Spleen (tissue), 11 donors: Measurements from ENCODE around the gene LCLAT1. TPM values are rescaled to one million over a fixed set of nuclear protein-coding genes. Genes with fewer than 3 reads are reported as not detected.

Experiments
- DNase-seq: peaks from one replicate; pipeline ENCODE4 v3.0.0-alpha.2; 2020
- H3K27ac ChIP-seq, 8 donors: fragments of 200-600 bp; sonication (generic) in 7 of 8; 1 replicate in 4 of 8; 2 replicates in 4 of 8; pipeline versions ENCODE4 v1.5.0 to v1.8.0; 2016 to 2021; ENCODE audit warnings: inconsistent platforms in 4 of 8, mild to moderate bottlenecking in 4 of 8, moderate library complexity in 1 of 8
- H3K27me3 ChIP-seq, 7 donors: fragments of 200-600 bp; sonication (generic) in 6 of 7; replicated peaks in 1 of 7; 1 replicate in 4 of 7; 2 replicates in 3 of 7; pipeline versions ENCODE4 v1.5.0 to v1.8.0; 2016 to 2021; ENCODE audit warnings: inconsistent platforms in 3 of 7, mild to moderate bottlenecking in 1 of 7
- H3K36me3 ChIP-seq, 6 donors: fragments of 200-600 bp; sonication (generic) in 5 of 6; 1 replicate in 4 of 6; 2 replicates in 2 of 6; pipeline versions ENCODE4 v1.5.0 to v1.8.0; 2016 to 2021; ENCODE audit warnings: inconsistent platforms in 2 of 6
- H3K4me1 ChIP-seq, 6 donors: fragments of 200-600 bp; sonication (generic) in 5 of 6; 1 replicate in 3 of 6; 2 replicates in 3 of 6; pipeline versions ENCODE4 v1.5.0 to v1.8.0; 2016 to 2021; ENCODE audit warnings: inconsistent platforms in 3 of 6
- H3K4me3 ChIP-seq, 8 donors: fragments of 200-600 bp; sonication (generic) in 7 of 8; 1 replicate in 4 of 8; 2 replicates in 4 of 8; pipeline versions ENCODE4 v1.5.0 to v1.8.0; 2016 to 2021; ENCODE audit warnings: inconsistent platforms in 4 of 8, mild to moderate bottlenecking in 4 of 8, moderate library complexity in 2 of 8
- H3K9me3 ChIP-seq, 8 donors: fragments of 200-600 bp; sonication (generic) in 7 of 8; 1 replicate in 4 of 8; 2 replicates in 4 of 8; pipeline versions ENCODE4 v1.5.0 to v1.8.0; 2016 to 2021; ENCODE audit warnings: inconsistent platforms in 4 of 8
- POLR2A ChIP-seq, 3 donors: fragments of 450-650 bp; IDR thresholded peaks; one replicate each; pipeline ENCODE4 v1.5.1; 2017; ENCODE audit warnings: antibody characterized with exemption in 3 of 3, mild to moderate bottlenecking in 1 of 3
- POLR2AphosphoS5 ChIP-seq, 3 donors: sonication (generic); formaldehyde crosslinking; IDR thresholded peaks; one replicate each; pipeline ENCODE4 v1.5.1; 2017; ENCODE audit warnings: antibody characterized with exemption in 3 of 3
- WGBS, 5 donors: extraction: QIAGEN DNeasy Blood & Tissue Kit in 3 of 5; methylation state at CpG; one replicate each; pipeline versions ENCODE4 v1.1.5 to v1.1.7; 2013 to 2018; 5-methylcytosine and 5-hydroxymethylcytosine counted together
- intact Hi-C: fragments of 100-400 bp; cut with DNase I; formaldehyde crosslinking; loops from one replicate; pipeline ENCODE4 v1.15.0; 2023; ENCODE audit warnings: low total_unique reads
- polyA plus RNA-seq, 3 donors: library from polyadenylated mRNA; stranded (reverse); fragments of 200-250 nt; gene quantifications; one replicate each; pipeline ENCODE4 v1.2.1, GENCODE V29; 2013
- total RNA-seq, 7 donors: library from RNA; depleted of rRNA in 3 of 7; stranded (reverse); fragments of >200 nt in 3 of 7; fragmentation: NEBNext Ultra II Directional in 4 of 7; extraction: Animal tissue kit (Norgen Biotek cat#: 25700) in 4 of 7; gene quantifications; one replicate each; pipeline versions ENCODE4 v1.1.0 to v1.2.1, GENCODE V29; 2016 to 2021
- TF ChIP-seq, protein P1 (sequence below), 11 experiments: fragments of 200-600 bp in 7 of 11; fragments of 450-650 bp in 4 of 11; sonication (generic) in 4 of 11; IDR thresholded peaks in 8 of 11; conservative IDR thresholded peaks in 3 of 11; 1 replicate in 7 of 11; 2 replicates in 4 of 11; pipeline versions ENCODE4 v1.4.0 to v1.8.0; 2016 to 2021; ENCODE audit warnings: antibody characterized with exemption in 11 of 11, inconsistent platforms in 4 of 11, mild to moderate bottlenecking in 1 of 11
- donor health status: healthy with polysubstance abuse.
- donor health status: DM: no; HTN: no; CAD: no; lungs with moderate emphysema.
- donor health status: DM: no; HTN: no; CAD: no.
- donor health status: Bipolar disorder and iron deficiency.
- donor health status: healthy.
- donor health status: DM: no; HTN: no; CAD: no.
- donor health status: DM: yes; HTN: yes; CAD: no.

The LCLAT1 gene
- total and polyA plus RNA-seq, 10 donors, result 1.9 to 23.3 (median 13.8) TPM

DNA sequence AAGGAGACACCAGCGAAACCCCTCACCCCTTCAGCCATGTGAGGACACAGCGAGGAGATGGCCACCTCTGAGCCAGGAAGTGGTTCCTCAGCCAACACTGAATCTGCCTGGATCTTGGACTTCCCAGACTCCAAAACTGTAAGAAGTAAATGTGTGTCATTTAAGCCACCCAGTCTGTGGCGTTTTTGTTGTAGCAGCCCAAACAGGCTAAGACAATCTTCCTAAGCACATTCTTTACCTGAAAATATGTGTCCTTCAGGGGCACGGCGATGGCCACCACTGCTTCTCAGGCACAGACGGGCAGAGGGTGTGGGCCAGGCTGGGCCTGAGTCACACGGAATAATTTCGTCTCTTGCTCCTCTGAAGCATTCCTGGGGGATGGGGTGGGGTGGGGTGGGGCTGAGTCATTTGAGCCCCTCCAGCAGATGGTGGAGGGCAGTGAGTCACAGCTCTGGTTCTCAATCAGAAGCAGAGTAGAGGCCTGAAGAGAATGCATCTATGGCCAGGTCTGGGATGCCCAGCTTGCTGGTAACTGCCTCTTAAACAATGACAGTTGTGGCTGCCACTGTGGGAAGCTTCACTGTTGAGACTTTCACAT lies 217.8 kb downstream of the LCLAT1 start:
- no peaks in the 10 kb centered on the region for H3K4me1 ChIP-seq
- H3K27me3 ChIP-seq, result no peaks in the 10 kb centered on the region
- intact Hi-C loops, result no loop called here
- no peak overlapping the region for H3K27ac ChIP-seq
- H3K36me3 ChIP-seq, result no peaks in the 10 kb centered on the region
- H3K9me3 ChIP-seq, result peaks cover 0 to 35% (median 15%) of the 10 kb centered on the region in 8 donors
- no peak overlapping the region for H3K4me3 ChIP-seq
- TF ChIP-seq, protein P1, sequence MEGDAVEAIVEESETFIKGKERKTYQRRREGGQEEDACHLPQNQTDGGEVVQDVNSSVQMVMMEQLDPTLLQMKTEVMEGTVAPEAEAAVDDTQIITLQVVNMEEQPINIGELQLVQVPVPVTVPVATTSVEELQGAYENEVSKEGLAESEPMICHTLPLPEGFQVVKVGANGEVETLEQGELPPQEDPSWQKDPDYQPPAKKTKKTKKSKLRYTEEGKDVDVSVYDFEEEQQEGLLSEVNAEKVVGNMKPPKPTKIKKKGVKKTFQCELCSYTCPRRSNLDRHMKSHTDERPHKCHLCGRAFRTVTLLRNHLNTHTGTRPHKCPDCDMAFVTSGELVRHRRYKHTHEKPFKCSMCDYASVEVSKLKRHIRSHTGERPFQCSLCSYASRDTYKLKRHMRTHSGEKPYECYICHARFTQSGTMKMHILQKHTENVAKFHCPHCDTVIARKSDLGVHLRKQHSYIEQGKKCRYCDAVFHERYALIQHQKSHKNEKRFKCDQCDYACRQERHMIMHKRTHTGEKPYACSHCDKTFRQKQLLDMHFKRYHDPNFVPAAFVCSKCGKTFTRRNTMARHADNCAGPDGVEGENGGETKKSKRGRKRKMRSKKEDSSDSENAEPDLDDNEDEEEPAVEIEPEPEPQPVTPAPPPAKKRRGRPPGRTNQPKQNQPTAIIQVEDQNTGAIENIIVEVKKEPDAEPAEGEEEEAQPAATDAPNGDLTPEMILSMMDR (IDR thresholded peaks at IDR 0.05 in 8 of 11, conservative IDR thresholded peaks at IDR 0.05 in 3 of 11), result no peak
- TF ChIP-seq POLR2AphosphoS5 (IDR thresholded peaks at IDR 0.05), result no peak
- DNase-seq, result no peak
- 82 to 95% (median 90%) methylated on average over 8 of the region's 8 CpGs for WGBS, 5 donors

DNA sequence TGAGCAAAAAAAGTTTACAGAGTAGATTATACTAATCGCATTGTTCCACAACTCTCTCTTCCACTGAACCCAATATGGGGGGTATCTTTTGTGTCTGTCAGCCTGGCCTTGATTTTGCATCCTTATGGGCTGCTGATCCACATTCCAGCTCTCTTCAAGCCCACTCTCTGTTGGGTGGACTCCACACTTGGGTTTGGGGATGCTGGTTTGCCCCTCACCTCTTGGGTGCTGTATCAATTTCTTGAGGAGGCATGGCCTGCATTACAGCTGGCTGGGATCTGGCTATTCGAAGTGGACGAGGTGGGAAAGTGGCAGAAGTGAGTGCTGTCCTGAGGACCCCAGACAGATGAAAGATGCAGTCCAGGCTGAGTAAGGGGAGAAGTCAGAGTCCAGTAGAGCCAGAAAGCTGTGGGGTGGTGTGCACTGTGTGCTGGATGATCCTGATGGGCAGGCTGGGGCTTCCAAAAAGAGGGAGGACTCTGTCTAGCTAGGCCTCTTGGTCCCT lies 218.8 kb downstream of the LCLAT1 start:
- Histone ChIP-seq H3K9me3 (peaks cover 0 to 44% (median 22%) of the 10 kb centered on the region in 8 donors), H3K27ac (peak overlapping the region in 2 of 8 donors; percentile 17 to 24), H3K4me3 (no peak overlapping the region), H3K27me3 (no peaks in the 10 kb centered on the region), H3K36me3 (no peaks in the 10 kb centered on the region), H3K4me1 (no peaks in the 10 kb centered on the region)
- no peak for TF ChIP-seq POLR2AphosphoS5 (IDR thresholded peaks at IDR 0.05)
- 78 to 99% (median 92%) methylated on average over 3 of the region's 3 CpGs for WGBS, 5 donors
- no peak for DNase-seq
- intact Hi-C loops, result no loop called here

DNA sequence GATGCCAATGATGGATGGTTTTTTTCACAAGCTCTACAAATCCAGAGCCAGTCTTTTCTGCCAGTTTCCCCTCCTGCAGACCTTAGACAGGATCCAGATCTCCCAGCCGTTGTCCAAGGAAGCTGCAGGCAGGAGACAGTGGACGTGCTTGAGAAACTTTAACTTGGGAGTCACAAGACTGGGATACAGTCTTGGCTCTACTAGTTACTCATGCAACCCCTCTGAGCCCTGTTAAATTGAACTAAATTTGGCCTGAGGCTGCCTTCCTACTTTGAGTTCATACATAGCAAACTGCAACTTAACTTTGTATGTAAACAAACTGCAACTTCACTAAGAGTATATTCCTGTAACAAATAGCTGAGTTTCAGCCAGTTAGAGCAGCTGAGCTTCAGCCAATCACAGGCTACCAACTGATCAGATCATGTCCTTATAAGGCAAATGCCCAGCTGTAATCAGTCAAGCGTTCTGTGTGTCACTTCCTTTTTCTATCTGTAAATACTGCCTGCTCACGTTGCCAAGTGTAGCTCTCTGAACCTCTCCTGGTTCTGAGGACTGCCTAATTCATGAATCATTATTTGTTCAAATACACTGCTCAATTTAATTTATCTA lies 219.3 kb downstream of the LCLAT1 start:
- no peaks in the 10 kb centered on the region for H3K27me3 ChIP-seq
- H3K27ac ChIP-seq, result peak overlapping the region in 2 of 8 donors; percentile 17 to 24
- 54 to 68% (median 58%) methylated on average over 4 of the region's 4 CpGs for WGBS, 5 donors
- TF ChIP-seq POLR2AphosphoS5 (IDR thresholded peaks at IDR 0.05) (no peak), POLR2A (IDR thresholded peaks at IDR 0.05) (no peak)
- TF ChIP-seq, protein P1 (IDR thresholded peaks at IDR 0.05 in 8 of 11, conservative IDR thresholded peaks at IDR 0.05 in 3 of 11), result no peak
- DNase-seq, result no peak
- H3K4me1 ChIP-seq, result no peaks in the 10 kb centered on the region
- intact Hi-C loops, result no loop called here
- peaks cover 0 to 46% (median 23%) of the 10 kb centered on the region in 8 donors for H3K9me3 ChIP-seq
- no peak overlapping the region for H3K4me3 ChIP-seq
- H3K36me3 ChIP-seq, result no peaks in the 10 kb centered on the region

DNA sequence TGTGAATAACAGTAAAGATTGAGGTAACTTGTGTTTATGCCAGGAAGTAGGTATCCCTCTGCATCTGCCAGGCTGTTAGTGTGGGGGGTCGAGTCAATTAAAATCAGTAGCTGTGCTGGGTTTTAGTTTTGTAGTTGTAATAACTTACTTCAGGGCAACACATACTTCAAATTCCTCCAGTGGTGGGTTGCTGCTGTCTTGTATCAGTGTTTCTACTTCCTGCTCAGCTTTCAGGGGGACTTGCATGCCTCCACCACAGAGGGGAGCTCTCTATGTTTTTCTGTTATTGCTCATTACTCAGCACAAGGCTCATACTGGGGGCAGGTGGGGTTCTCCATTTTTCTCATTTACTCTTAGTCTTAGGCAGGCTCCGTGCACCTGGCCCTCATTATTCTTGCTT lies 223.4 kb downstream of the LCLAT1 start:
- Histone ChIP-seq H3K4me3 (no peak overlapping the region), H3K4me1 (no peaks in the 10 kb centered on the region), H3K27me3 (peaks cover 0 to 4% (median 0%) of the 10 kb centered on the region in 7 donors), H3K36me3 (no peaks in the 10 kb centered on the region), H3K9me3 (peaks cover 0 to 46% (median 23%) of the 10 kb centered on the region in 8 donors), H3K27ac (no peak overlapping the region)
- WGBS, 5 donors, result 75 to 87% (median 80%) methylated on average over 2 of the region's 2 CpGs
- no peak for TF ChIP-seq POLR2A (IDR thresholded peaks at IDR 0.05)
- intact Hi-C loops, result no loop called here
- no peak for DNase-seq

DNA sequence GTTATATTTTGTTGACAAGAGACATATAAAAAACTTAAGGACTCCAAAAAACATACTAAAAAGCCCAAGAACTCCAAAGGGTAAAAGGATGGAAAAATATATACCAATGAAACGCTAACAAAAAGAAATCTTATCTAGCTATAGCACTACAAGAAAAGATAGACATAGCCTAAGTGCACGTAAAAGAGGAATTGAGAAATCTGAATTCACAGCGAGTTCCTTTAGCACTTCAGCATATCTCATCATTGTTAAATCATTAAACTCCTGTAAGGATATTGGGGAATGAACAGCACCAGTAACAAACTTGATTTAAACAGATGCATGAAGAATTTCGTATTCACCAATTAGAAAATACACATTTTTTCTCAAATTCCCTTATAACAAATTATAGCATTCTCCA lies 226.1 kb downstream of the LCLAT1 start:
- Histone ChIP-seq H3K36me3 (no peaks in the 10 kb centered on the region), H3K9me3 (peaks cover 0 to 26% (median 17%) of the 10 kb centered on the region in 8 donors), H3K27ac (no peak overlapping the region), H3K27me3 (peaks cover 0 to 4% (median 0%) of the 10 kb centered on the region in 7 donors), H3K4me3 (no peak overlapping the region), H3K4me1 (no peaks in the 10 kb centered on the region)
- 76 to 83% (median 82%) methylated on average over 4 of the region's 4 CpGs for WGBS, 5 donors
- intact Hi-C loops, result no loop called here
- TF ChIP-seq, protein P1 (IDR thresholded peaks at IDR 0.05 in 8 of 11, conservative IDR thresholded peaks at IDR 0.05 in 3 of 11), result no peak
- TF ChIP-seq POLR2AphosphoS5 (IDR thresholded peaks at IDR 0.05), result no peak
- no peak for TF ChIP-seq POLR2A (IDR thresholded peaks at IDR 0.05)
- no peak for DNase-seq
